ENCODE results near the gene SCAPER.

DNA sequence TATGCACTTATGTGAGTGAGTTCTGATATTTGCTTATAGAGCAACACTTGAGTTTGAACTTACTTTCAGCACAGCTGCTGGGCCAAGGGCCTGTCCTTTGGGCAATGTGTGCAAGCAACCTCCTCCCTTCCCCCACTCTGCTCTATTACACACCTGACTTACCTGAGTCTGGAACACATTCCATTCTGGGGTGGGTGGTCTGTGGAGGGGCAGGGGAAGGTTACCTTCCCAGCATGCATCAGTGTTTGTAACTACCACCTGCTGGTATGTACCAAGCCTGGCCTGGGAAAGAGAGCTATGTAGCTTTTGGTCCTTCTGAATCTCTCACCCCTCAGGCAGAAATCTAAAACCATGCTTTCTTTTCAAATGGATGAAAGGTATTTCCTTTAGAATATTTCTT, 465.6 kb downstream of the SCAPER start:
- TF ChIP-seq, protein P1, sequence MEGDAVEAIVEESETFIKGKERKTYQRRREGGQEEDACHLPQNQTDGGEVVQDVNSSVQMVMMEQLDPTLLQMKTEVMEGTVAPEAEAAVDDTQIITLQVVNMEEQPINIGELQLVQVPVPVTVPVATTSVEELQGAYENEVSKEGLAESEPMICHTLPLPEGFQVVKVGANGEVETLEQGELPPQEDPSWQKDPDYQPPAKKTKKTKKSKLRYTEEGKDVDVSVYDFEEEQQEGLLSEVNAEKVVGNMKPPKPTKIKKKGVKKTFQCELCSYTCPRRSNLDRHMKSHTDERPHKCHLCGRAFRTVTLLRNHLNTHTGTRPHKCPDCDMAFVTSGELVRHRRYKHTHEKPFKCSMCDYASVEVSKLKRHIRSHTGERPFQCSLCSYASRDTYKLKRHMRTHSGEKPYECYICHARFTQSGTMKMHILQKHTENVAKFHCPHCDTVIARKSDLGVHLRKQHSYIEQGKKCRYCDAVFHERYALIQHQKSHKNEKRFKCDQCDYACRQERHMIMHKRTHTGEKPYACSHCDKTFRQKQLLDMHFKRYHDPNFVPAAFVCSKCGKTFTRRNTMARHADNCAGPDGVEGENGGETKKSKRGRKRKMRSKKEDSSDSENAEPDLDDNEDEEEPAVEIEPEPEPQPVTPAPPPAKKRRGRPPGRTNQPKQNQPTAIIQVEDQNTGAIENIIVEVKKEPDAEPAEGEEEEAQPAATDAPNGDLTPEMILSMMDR (IDR thresholded peaks at IDR 0.05 in 2 of 3, conservative IDR thresholded peaks at IDR 0.05 in 1 of 3; ENCODE audit: control insufficient read depth in 2 of 3, extremely low read depth in 1 of 3, insufficient read depth in 1 of 3, low read depth in 3 of 3, low read length in 3 of 3) = no peak
- TF ChIP-seq POLR2A (IDR thresholded peaks at IDR 0.05; ENCODE audit: low read depth, low read length) = no peak
- TF ChIP-seq, protein P2, sequence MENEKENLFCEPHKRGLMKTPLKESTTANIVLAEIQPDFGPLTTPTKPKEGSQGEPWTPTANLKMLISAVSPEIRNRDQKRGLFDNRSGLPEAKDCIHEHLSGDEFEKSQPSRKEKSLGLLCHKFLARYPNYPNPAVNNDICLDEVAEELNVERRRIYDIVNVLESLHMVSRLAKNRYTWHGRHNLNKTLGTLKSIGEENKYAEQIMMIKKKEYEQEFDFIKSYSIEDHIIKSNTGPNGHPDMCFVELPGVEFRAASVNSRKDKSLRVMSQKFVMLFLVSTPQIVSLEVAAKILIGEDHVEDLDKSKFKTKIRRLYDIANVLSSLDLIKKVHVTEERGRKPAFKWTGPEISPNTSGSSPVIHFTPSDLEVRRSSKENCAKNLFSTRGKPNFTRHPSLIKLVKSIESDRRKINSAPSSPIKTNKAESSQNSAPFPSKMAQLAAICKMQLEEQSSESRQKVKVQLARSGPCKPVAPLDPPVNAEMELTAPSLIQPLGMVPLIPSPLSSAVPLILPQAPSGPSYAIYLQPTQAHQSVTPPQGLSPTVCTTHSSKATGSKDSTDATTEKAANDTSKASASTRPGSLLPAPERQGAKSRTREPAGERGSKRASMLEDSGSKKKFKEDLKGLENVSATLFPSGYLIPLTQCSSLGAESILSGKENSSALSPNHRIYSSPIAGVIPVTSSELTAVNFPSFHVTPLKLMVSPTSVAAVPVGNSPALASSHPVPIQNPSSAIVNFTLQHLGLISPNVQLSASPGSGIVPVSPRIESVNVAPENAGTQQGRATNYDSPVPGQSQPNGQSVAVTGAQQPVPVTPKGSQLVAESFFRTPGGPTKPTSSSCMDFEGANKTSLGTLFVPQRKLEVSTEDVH (IDR thresholded peaks at IDR 0.05; ENCODE audit: low read depth, partially characterized antibody) = no peak
- TF ChIP-seq, protein P3, sequence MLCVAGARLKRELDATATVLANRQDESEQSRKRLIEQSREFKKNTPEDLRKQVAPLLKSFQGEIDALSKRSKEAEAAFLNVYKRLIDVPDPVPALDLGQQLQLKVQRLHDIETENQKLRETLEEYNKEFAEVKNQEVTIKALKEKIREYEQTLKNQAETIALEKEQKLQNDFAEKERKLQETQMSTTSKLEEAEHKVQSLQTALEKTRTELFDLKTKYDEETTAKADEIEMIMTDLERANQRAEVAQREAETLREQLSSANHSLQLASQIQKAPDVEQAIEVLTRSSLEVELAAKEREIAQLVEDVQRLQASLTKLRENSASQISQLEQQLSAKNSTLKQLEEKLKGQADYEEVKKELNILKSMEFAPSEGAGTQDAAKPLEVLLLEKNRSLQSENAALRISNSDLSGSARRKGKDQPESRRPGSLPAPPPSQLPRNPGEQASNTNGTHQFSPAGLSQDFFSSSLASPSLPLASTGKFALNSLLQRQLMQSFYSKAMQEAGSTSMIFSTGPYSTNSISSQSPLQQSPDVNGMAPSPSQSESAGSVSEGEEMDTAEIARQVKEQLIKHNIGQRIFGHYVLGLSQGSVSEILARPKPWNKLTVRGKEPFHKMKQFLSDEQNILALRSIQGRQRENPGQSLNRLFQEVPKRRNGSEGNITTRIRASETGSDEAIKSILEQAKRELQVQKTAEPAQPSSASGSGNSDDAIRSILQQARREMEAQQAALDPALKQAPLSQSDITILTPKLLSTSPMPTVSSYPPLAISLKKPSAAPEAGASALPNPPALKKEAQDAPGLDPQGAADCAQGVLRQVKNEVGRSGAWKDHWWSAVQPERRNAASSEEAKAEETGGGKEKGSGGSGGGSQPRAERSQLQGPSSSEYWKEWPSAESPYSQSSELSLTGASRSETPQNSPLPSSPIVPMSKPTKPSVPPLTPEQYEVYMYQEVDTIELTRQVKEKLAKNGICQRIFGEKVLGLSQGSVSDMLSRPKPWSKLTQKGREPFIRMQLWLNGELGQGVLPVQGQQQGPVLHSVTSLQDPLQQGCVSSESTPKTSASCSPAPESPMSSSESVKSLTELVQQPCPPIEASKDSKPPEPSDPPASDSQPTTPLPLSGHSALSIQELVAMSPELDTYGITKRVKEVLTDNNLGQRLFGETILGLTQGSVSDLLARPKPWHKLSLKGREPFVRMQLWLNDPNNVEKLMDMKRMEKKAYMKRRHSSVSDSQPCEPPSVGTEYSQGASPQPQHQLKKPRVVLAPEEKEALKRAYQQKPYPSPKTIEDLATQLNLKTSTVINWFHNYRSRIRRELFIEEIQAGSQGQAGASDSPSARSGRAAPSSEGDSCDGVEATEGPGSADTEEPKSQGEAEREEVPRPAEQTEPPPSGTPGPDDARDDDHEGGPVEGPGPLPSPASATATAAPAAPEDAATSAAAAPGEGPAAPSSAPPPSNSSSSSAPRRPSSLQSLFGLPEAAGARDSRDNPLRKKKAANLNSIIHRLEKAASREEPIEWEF (IDR thresholded peaks at IDR 0.05; ENCODE audit: insufficient replicate concordance, low read depth, low read length) = no peak
- TF ChIP-seq, protein P4, sequence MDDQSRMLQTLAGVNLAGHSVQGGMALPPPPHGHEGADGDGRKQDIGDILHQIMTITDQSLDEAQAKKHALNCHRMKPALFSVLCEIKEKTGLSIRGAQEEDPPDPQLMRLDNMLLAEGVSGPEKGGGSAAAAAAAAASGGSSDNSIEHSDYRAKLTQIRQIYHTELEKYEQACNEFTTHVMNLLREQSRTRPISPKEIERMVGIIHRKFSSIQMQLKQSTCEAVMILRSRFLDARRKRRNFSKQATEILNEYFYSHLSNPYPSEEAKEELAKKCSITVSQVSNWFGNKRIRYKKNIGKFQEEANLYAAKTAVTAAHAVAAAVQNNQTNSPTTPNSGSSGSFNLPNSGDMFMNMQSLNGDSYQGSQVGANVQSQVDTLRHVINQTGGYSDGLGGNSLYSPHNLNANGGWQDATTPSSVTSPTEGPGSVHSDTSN (IDR thresholded peaks at IDR 0.05; ENCODE audit: insufficient replicate concordance, low read depth, low read length) = no peak
- TF ChIP-seq, protein P5, sequence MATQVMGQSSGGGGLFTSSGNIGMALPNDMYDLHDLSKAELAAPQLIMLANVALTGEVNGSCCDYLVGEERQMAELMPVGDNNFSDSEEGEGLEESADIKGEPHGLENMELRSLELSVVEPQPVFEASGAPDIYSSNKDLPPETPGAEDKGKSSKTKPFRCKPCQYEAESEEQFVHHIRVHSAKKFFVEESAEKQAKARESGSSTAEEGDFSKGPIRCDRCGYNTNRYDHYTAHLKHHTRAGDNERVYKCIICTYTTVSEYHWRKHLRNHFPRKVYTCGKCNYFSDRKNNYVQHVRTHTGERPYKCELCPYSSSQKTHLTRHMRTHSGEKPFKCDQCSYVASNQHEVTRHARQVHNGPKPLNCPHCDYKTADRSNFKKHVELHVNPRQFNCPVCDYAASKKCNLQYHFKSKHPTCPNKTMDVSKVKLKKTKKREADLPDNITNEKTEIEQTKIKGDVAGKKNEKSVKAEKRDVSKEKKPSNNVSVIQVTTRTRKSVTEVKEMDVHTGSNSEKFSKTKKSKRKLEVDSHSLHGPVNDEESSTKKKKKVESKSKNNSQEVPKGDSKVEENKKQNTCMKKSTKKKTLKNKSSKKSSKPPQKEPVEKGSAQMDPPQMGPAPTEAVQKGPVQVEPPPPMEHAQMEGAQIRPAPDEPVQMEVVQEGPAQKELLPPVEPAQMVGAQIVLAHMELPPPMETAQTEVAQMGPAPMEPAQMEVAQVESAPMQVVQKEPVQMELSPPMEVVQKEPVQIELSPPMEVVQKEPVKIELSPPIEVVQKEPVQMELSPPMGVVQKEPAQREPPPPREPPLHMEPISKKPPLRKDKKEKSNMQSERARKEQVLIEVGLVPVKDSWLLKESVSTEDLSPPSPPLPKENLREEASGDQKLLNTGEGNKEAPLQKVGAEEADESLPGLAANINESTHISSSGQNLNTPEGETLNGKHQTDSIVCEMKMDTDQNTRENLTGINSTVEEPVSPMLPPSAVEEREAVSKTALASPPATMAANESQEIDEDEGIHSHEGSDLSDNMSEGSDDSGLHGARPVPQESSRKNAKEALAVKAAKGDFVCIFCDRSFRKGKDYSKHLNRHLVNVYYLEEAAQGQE (IDR thresholded peaks at IDR 0.05; ENCODE audit: low read depth, low read length) = no peak

Data from GM12878 (cell line).